Endothelial cell of umbilical vein (primary cell): ENCODE data around the gene HBEGF. TPM values are rescaled to one million over a fixed set of nuclear protein-coding genes. Genes with fewer than 3 reads are reported as not detected.
A peak's percentile ranks its signal among the peaks of the same experiment; 100 is the strongest.

Experiments used
- BruUV-seq: library from RNA; stranded (reverse); fragments of 400-500 nt; replicated peaks from 2 replicates; lab custom pipeline; 2021; lab: Mats Ljungman, UMichigan
- CTCF ChIA-PET: fragments of 300-600, 350-600 bp; sonication (Branson Sonifier 250); formaldehyde crosslinking; loops from one replicate; lab custom pipeline; 2021; ENCODE audit warnings: antibody characterized with exemption, inconsistent platforms; lab: Charles Lee
- POLR2A ChIA-PET: fragments of 300-600, 350-600 bp; sonication (Branson Sonifier 250); formaldehyde crosslinking; loops from one replicate; lab custom pipeline; 2021; ENCODE audit warnings: antibody characterized with exemption, inconsistent platforms; lab: Charles Lee
- DNase-seq: peaks from one replicate; pipeline ENCODE4 v3.0.0-alpha.2; 2011; ENCODE audit warnings: low read depth, low spot score
- FAIRE-seq: peaks from 2 replicates; lab custom pipeline; 2011; peaks lifted over from hg19 to GRCh38; lab: Jason Lieb, UNC
- H2AFZ ChIP-seq: 2 replicates; pipeline ENCODE4 v1.6.0; 2012; ENCODE audit warnings: low read depth, low read length, control low read depth, inconsistent platforms
- H3K27ac ChIP-seq: 2 replicates; pipeline ENCODE4 v1.5.1; 2011; ENCODE audit warnings: low read depth, mild to moderate bottlenecking, control low read depth, low read length, moderate library complexity; ENCODE audit not compliant: insufficient read depth
- H3K27me3 ChIP-seq, 2 experiments: 2 replicates each; pipeline versions ENCODE4 v1.6.0 to v1.6.1; 2011; ENCODE audit warnings: low read length in 2 of 2, mixed read lengths in 1 of 2; ENCODE audit not compliant: control insufficient read depth in 2 of 2, insufficient read depth in 2 of 2
- H3K36me3 ChIP-seq, 2 experiments: 2 replicates in 1 of 2; 3 replicates in 1 of 2; pipeline ENCODE4 v1.5.1; 2011; ENCODE audit warnings: low read length in 2 of 2, mild to moderate bottlenecking in 1 of 2, moderate library complexity in 1 of 2; ENCODE audit not compliant: control insufficient read depth in 2 of 2, insufficient read depth in 2 of 2; ENCODE audit errors: extremely low read depth in 1 of 2
- H3K4me1 ChIP-seq: 3 replicates; pipeline ENCODE4 v1.5.1; 2011; ENCODE audit warnings: mild to moderate bottlenecking, low read length; ENCODE audit not compliant: control insufficient read depth, insufficient read depth; ENCODE audit errors: extremely low read depth
- H3K4me2 ChIP-seq: 2 replicates; pipeline ENCODE4 v1.6.1; 2011; ENCODE audit warnings: low read length, control low read depth, mixed read lengths; ENCODE audit not compliant: insufficient read depth
- H3K4me3 ChIP-seq, 3 experiments: fragments of 200-600 bp in 1 of 3; sonication (generic), shearing (Covaris generic) in 1 of 3; replicated peaks in 1 of 3; 2 replicates each; pipeline ENCODE4 v1.5.1; 2011 to 2016; ENCODE audit warnings: control low read depth in 3 of 3, low read length in 3 of 3, mild to moderate bottlenecking in 2 of 3, inconsistent platforms in 1 of 3, low read depth in 1 of 3, moderate library complexity in 1 of 3; ENCODE audit not compliant: insufficient read depth in 1 of 3
- H3K79me2 ChIP-seq: 2 replicates; pipeline ENCODE4 v1.6.0; 2012; ENCODE audit warnings: low read length, inconsistent platforms; ENCODE audit not compliant: control insufficient read depth, insufficient read depth
- H3K9ac ChIP-seq: replicated peaks from 2 replicates; pipeline ENCODE3; 2011; ENCODE audit warnings: low read length, control low read depth; ENCODE audit not compliant: insufficient read depth; ENCODE audit errors: extremely low read depth
- H3K9me1 ChIP-seq: replicated peaks from 3 replicates; pipeline ENCODE4 v1.6.0; 2011; ENCODE audit warnings: mild to moderate bottlenecking, low read length; ENCODE audit not compliant: control insufficient read depth, insufficient read depth; ENCODE audit errors: extremely low read depth
- H3K9me3 ChIP-seq: replicated peaks from 2 replicates; pipeline ENCODE4 v1.5.1; 2012; ENCODE audit warnings: low read length, inconsistent platforms; ENCODE audit not compliant: control insufficient read depth, insufficient read depth
- H4K20me1 ChIP-seq: replicated peaks from 2 replicates; pipeline ENCODE3; 2011; ENCODE audit warnings: mild to moderate bottlenecking, low read length; ENCODE audit not compliant: control insufficient read depth, insufficient read depth; ENCODE audit errors: extremely low read depth
- EZH2 ChIP-seq: IDR thresholded peaks from 2 replicates; pipeline ENCODE4 v1.6.1; 2012; ENCODE audit warnings: borderline replicate concordance, low read depth, mild to moderate bottlenecking, moderate library complexity, low read length, inconsistent platforms; ENCODE audit not compliant: severe bottlenecking
- FOS ChIP-seq: IDR thresholded peaks from 2 replicates; pipeline ENCODE4 v1.6.1; 2011; ENCODE audit warnings: mild to moderate bottlenecking, low read length, moderate library complexity, borderline replicate concordance; ENCODE audit not compliant: insufficient read depth
- GATA2 ChIP-seq: IDR thresholded peaks from 2 replicates; pipeline ENCODE4 v1.7.0; 2011; ENCODE audit warnings: low read depth, mild to moderate bottlenecking, moderate library complexity, mixed read lengths, low read length; ENCODE audit not compliant: insufficient read length, insufficient read depth
- JUN ChIP-seq: IDR thresholded peaks from 2 replicates; pipeline ENCODE4 v1.6.1; 2011; ENCODE audit warnings: borderline replicate concordance, low read depth; ENCODE audit not compliant: insufficient read length, insufficient read depth
- MAX ChIP-seq: IDR thresholded peaks from 2 replicates; pipeline ENCODE4 v1.6.1; 2011; ENCODE audit not compliant: insufficient read depth, insufficient read length
- MYC ChIP-seq: IDR thresholded peaks from one replicate; pipeline ENCODE4 v1.6.1; 2011; ENCODE audit warnings: mild to moderate bottlenecking, low read depth, low read length
- POLR2A ChIP-seq: IDR thresholded peaks from 2 replicates; pipeline ENCODE4 v1.6.1; 2012; ENCODE audit warnings: low read depth, mild to moderate bottlenecking, control low read depth, low read length
- dilution Hi-C: fragments of 300-500 bp; cut with MboI; formaldehyde crosslinking; loops from one replicate; pipeline ENCODE4 v1.15.0; 2019; ENCODE audit warnings: low sequenced_read_pairs; ENCODE audit not compliant: extremely low pct_ligation_motif_present
- intact Hi-C: fragments of 100-400 bp; cut with micrococcal nuclease; formaldehyde crosslinking; loops from one replicate; pipeline ENCODE4 v1.10.0; 2022
- polyA plus RNA-seq, 4 experiments: library from polyadenylated mRNA; depleted of rRNA in 3 of 4; stranded (reverse) in 3 of 4; unstranded in 1 of 4; fragments of >200 nt; gene quantifications; 2 replicates each; pipeline versions ENCODE4 v1.2.1 to v1.2.3, GENCODE V29; 2011 to 2012; ENCODE audit warnings: missing spikeins in 1 of 4
- total RNA-seq: library from RNA; stranded (reverse); gene quantifications from 2 replicates; pipeline ENCODE4 v1.2.3, GENCODE V29; 2021
- TF ChIP-seq, protein P1 (sequence below), 2 donors: IDR thresholded peaks; 1 replicate in 1 of 2; 2 replicates in 1 of 2; pipeline ENCODE4 v1.5.1; 2011; ENCODE audit warnings: low read length in 2 of 2, mild to moderate bottlenecking in 2 of 2, moderate library complexity in 2 of 2, control low read depth in 1 of 2, inconsistent platforms in 1 of 2, low read depth in 1 of 2; ENCODE audit not compliant: insufficient read depth in 1 of 2; ENCODE audit errors: extremely low read depth in 1 of 2

The HBEGF gene
- total and polyA plus RNA-seq, 2 donors (not counting 3 experiments of a cell fraction or from before 2014, with no cell fraction given): 33.2 to 79.8 TPM

DNA sequence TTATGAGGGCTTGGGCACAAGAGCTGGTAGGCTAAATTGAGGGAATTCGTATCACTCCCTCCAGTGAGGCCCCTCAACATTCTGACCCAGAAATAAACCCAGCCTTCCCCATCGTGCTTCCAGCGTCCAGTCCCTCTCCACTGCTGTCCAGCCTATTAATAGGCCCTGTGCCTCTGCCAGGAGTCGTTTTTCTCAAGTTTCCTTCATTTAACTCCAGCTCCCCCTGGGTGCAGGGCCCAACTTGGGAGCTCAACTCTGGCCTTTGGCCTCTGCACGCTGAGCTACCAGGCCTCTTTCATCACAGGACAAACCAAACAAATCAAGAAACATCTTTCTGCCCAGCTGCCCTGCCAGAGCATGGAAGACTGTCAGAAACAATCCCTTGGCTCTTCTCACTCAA, 10.0 kb downstream of the HBEGF start:
- Histone ChIP-seq H2AFZ (no peak overlapping the region), H4K20me1 (no peaks in the 10 kb centered on the region), H3K36me3 (peaks cover 37 to 49% of the 10 kb centered on the region in 2 experiments), H3K79me2 (peaks cover 49% of the 10 kb centered on the region), H3K9me1 (peaks cover 3% of the 10 kb centered on the region), H3K4me3 (no peak overlapping the region), H3K4me1 (peaks cover 13% of the 10 kb centered on the region), H3K27ac (peak overlapping the region; percentile 21), H3K27me3 (no peaks in the 10 kb centered on the region), H3K4me2 (no peak overlapping the region), H3K9me3 (no peaks in the 10 kb centered on the region), H3K9ac (no peak overlapping the region)
- DNase-seq (no peak), FAIRE-seq (no peak)
- no TSS peak for BruUV-seq
- no peak for TF ChIP-seq MYC
- TF ChIP-seq GATA2: no peak
- TF ChIP-seq, protein P1, sequence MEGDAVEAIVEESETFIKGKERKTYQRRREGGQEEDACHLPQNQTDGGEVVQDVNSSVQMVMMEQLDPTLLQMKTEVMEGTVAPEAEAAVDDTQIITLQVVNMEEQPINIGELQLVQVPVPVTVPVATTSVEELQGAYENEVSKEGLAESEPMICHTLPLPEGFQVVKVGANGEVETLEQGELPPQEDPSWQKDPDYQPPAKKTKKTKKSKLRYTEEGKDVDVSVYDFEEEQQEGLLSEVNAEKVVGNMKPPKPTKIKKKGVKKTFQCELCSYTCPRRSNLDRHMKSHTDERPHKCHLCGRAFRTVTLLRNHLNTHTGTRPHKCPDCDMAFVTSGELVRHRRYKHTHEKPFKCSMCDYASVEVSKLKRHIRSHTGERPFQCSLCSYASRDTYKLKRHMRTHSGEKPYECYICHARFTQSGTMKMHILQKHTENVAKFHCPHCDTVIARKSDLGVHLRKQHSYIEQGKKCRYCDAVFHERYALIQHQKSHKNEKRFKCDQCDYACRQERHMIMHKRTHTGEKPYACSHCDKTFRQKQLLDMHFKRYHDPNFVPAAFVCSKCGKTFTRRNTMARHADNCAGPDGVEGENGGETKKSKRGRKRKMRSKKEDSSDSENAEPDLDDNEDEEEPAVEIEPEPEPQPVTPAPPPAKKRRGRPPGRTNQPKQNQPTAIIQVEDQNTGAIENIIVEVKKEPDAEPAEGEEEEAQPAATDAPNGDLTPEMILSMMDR (IDR thresholded peaks at IDR 0.05; ENCODE audit: extremely low read depth in 1 of 2, insufficient read depth in 1 of 2, low read depth in 1 of 2, low read length in 2 of 2): no peak
- TF ChIP-seq POLR2A: no peak
- no peak for TF ChIP-seq EZH2
- no peak for TF ChIP-seq JUN
- no peak for TF ChIP-seq MAX
- TF ChIP-seq FOS: no peak
- dilution Hi-C loops: no loop called here
- intact Hi-C loops: no loop called here
- CTCF ChIA-PET: interaction anchor here (0.7 to 3.1 kb wide), 5 partner anchors 9 to 76 kb away, joined by 3 to 18 read pairs (median 7); partner anchors contain the start of gene HBEGF
- POLR2A ChIA-PET: interaction anchor here (2.6 kb wide), 1 partner anchor 10 kb away, joined by 9 read pairs; the partner anchor contains the start of gene HBEGF
